ENCODE measurements around the gene AURKAIP1. TPM values are rescaled to one million over a fixed set of nuclear protein-coding genes. Genes with fewer than 3 reads are reported as not detected.
A peak's percentile ranks its signal among the peaks of the same experiment; 100 is the strongest.

AURKAIP1 gene
- total and polyA plus RNA-seq, 9 of the 15 experiments (the other 6 are each of a cell fraction or from before 2014, with no cell fraction given): 7.8 to 478 (median 92.0) TPM

- TF ChIP-seq, protein P1, sequence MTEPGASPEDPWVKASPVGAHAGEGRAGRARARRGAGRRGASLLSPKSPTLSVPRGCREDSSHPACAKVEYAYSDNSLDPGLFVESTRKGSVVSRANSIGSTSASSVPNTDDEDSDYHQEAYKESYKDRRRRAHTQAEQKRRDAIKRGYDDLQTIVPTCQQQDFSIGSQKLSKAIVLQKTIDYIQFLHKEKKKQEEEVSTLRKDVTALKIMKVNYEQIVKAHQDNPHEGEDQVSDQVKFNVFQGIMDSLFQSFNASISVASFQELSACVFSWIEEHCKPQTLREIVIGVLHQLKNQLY (CRISPR knock-in tag; conservative IDR thresholded peaks at IDR 0.05): 0 out of 4 replicates have a peak, but pooled peaks of 1 of the 2 experiments have one; percentile 42
- no peak for TF ChIP-seq SMAD4 (CRISPR knock-in tag; conservative IDR thresholded peaks at IDR 0.05)
- peak; percentile 66; the same call in 1 of the 2 replicates for TF ChIP-seq ZC3H4 (CRISPR knock-in tag; IDR thresholded peaks at IDR 0.05; ENCODE audit: borderline replicate concordance)
- peak; percentile 65 for TF ChIP-seq SUPT5H (IDR thresholded peaks at IDR 0.05)
- TF ChIP-seq, protein P2, sequence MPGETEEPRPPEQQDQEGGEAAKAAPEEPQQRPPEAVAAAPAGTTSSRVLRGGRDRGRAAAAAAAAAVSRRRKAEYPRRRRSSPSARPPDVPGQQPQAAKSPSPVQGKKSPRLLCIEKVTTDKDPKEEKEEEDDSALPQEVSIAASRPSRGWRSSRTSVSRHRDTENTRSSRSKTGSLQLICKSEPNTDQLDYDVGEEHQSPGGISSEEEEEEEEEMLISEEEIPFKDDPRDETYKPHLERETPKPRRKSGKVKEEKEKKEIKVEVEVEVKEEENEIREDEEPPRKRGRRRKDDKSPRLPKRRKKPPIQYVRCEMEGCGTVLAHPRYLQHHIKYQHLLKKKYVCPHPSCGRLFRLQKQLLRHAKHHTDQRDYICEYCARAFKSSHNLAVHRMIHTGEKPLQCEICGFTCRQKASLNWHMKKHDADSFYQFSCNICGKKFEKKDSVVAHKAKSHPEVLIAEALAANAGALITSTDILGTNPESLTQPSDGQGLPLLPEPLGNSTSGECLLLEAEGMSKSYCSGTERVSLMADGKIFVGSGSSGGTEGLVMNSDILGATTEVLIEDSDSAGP (CRISPR knock-in tag; IDR thresholded peaks at IDR 0.05): peak; percentile 72
- no peak for TF ChIP-seq ZNF444 (CRISPR knock-in tag; IDR thresholded peaks at IDR 0.05)
- TF ChIP-seq E2F1 (CRISPR knock-in tag; IDR thresholded peaks at IDR 0.05): no peak
- TF ChIP-seq NONO (IDR thresholded peaks at IDR 0.05; ENCODE audit: low read depth in 2 of 2, low read length in 1 of 2): no peak
- no peak for TF ChIP-seq ZNF23 (CRISPR knock-in tag; IDR thresholded peaks at IDR 0.05)
- TF ChIP-seq ZSCAN29 (IDR thresholded peaks at IDR 0.05): no peak
- no peak for TF ChIP-seq ZNF778 (CRISPR knock-in tag; IDR thresholded peaks at IDR 0.05)
- peak; percentile 10; the same call in 1 of the 2 replicates for TF ChIP-seq THAP12 (CRISPR knock-in tag; IDR thresholded peaks at IDR 0.05)
- TF ChIP-seq KDM5B (IDR thresholded peaks at IDR 0.05; ENCODE audit: insufficient replicate concordance, low read depth, low read length): peak; percentile 67
- TF ChIP-seq E2F4 (CRISPR knock-in tag; IDR thresholded peaks at IDR 0.05; ENCODE audit: low read depth): 0 out of 2 replicates have a peak, but pooled peaks have one; percentile 9
- TF ChIP-seq, protein P3, sequence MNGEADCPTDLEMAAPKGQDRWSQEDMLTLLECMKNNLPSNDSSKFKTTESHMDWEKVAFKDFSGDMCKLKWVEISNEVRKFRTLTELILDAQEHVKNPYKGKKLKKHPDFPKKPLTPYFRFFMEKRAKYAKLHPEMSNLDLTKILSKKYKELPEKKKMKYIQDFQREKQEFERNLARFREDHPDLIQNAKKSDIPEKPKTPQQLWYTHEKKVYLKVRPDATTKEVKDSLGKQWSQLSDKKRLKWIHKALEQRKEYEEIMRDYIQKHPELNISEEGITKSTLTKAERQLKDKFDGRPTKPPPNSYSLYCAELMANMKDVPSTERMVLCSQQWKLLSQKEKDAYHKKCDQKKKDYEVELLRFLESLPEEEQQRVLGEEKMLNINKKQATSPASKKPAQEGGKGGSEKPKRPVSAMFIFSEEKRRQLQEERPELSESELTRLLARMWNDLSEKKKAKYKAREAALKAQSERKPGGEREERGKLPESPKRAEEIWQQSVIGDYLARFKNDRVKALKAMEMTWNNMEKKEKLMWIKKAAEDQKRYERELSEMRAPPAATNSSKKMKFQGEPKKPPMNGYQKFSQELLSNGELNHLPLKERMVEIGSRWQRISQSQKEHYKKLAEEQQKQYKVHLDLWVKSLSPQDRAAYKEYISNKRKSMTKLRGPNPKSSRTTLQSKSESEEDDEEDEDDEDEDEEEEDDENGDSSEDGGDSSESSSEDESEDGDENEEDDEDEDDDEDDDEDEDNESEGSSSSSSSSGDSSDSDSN (IDR thresholded peaks at IDR 0.05; ENCODE audit: borderline replicate concordance in 1 of 2, low read depth in 2 of 2, low read length in 2 of 2): no peak
- TF ChIP-seq POLR2G (IDR thresholded peaks at IDR 0.05; ENCODE audit: low read depth, low read length): peak; percentile 82
These were observed 45.5 kb downstream of the AURKAIP1 start (continued) for GRCh38 chr1:1329304-1330210.

Data from K562 (cell line).